ENCODE data around the gene GABRR2.

GRCh38 chr6:89361171-89361570 lies 46.1 kb upstream of the GABRR2 start:
- no peak for TF ChIP-seq RARB (CRISPR knock-in tag; IDR thresholded peaks at IDR 0.05)
- TF ChIP-seq CSDC2 (CRISPR knock-in tag; IDR thresholded peaks at IDR 0.05), result no peak
- no peak for TF ChIP-seq PPARA (CRISPR knock-in tag; IDR thresholded peaks at IDR 0.05; ENCODE audit: borderline replicate concordance)
- no peak for TF ChIP-seq ZFP30 (CRISPR knock-in tag; IDR thresholded peaks at IDR 0.05)
- TF ChIP-seq TOX (CRISPR knock-in tag; IDR thresholded peaks at IDR 0.05; ENCODE audit: borderline replicate concordance), result no peak
- no peak for TF ChIP-seq TCF4 (CRISPR knock-in tag; IDR thresholded peaks at IDR 0.05; ENCODE audit: borderline replicate concordance)
- no peak for TF ChIP-seq OSR1 (CRISPR knock-in tag; IDR thresholded peaks at IDR 0.05)
